GM23248 (cell line): ENCODE data around the gene SEC31B.

Source experiments
- EZH2 ChIP-seq: fragments of 200-600 bp; sonication (generic); IDR thresholded peaks from 2 replicates; pipeline ENCODE4 v1.6.1; 2018; ENCODE audit warnings: antibody characterized with exemption, mild to moderate bottlenecking; ENCODE audit not compliant: insufficient read depth, poor library complexity, severe bottlenecking
- EZH2phosphoT487 ChIP-seq: fragments of 200-600 bp; sonication (generic); IDR thresholded peaks from 2 replicates; pipeline ENCODE4 v1.6.1; 2018; ENCODE audit warnings: antibody characterized with exemption, moderate library complexity, mild to moderate bottlenecking, low read depth; ENCODE audit not compliant: insufficient read depth

GRCh38 chr10:100562008-100562672, 42.5 kb upstream of the SEC31B start:
- TF ChIP-seq EZH2 (no peak), EZH2phosphoT487 (no peak)
